NB4 (cell line): ENCODE data around the gene ARHGEF38.

ENCODE experiments used
- DNase-seq: peaks from one replicate; pipeline ENCODE4 v3.0.0; 2010; ENCODE audit warnings: low read depth
- H3K4me3 ChIP-seq: one replicate; pipeline ENCODE4 v1.5.1; 2011; ENCODE audit warnings: mild to moderate bottlenecking, low read depth, low read length, moderate library complexity
- MYC ChIP-seq: IDR thresholded peaks from 2 replicates; pipeline ENCODE4 v1.6.1; 2011; ENCODE audit warnings: low read depth, low read length
- POLR2A ChIP-seq: IDR thresholded peaks from 2 replicates; pipeline ENCODE4 v1.6.1; 2011; ENCODE audit warnings: mild to moderate bottlenecking; ENCODE audit not compliant: insufficient read length; ENCODE audit errors: extremely low read depth
- TF ChIP-seq, protein P1 (sequence below): IDR thresholded peaks from 2 replicates; pipeline ENCODE4 v1.6.1; 2011; ENCODE audit warnings: low read depth, low read length
- TF ChIP-seq, protein P2 (sequence below): IDR thresholded peaks from one replicate; pipeline ENCODE4 v1.5.1; 2012; ENCODE audit warnings: low read depth, low read length

Gene ARHGEF38

GRCh38 chr4:105645440-105645839 is 93.0 kb downstream of the ARHGEF38 start:
- no peak for DNase-seq
- TF ChIP-seq, protein P1, sequence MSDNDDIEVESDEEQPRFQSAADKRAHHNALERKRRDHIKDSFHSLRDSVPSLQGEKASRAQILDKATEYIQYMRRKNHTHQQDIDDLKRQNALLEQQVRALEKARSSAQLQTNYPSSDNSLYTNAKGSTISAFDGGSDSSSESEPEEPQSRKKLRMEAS = no peak
- TF ChIP-seq, protein P2, sequence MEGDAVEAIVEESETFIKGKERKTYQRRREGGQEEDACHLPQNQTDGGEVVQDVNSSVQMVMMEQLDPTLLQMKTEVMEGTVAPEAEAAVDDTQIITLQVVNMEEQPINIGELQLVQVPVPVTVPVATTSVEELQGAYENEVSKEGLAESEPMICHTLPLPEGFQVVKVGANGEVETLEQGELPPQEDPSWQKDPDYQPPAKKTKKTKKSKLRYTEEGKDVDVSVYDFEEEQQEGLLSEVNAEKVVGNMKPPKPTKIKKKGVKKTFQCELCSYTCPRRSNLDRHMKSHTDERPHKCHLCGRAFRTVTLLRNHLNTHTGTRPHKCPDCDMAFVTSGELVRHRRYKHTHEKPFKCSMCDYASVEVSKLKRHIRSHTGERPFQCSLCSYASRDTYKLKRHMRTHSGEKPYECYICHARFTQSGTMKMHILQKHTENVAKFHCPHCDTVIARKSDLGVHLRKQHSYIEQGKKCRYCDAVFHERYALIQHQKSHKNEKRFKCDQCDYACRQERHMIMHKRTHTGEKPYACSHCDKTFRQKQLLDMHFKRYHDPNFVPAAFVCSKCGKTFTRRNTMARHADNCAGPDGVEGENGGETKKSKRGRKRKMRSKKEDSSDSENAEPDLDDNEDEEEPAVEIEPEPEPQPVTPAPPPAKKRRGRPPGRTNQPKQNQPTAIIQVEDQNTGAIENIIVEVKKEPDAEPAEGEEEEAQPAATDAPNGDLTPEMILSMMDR = no peak
- TF ChIP-seq POLR2A (no peak), MYC (no peak)
- H3K4me3 ChIP-seq = no peak overlapping the region

GRCh38 chr4:105650190-105650589 is 97.8 kb downstream of the ARHGEF38 start:
- no peak for DNase-seq
- no peak overlapping the region for H3K4me3 ChIP-seq
- TF ChIP-seq, protein P2 = no peak
- TF ChIP-seq MYC = no peak
- TF ChIP-seq, protein P1 = no peak

- DNase-seq = no peak
- no peak overlapping the region for H3K4me3 ChIP-seq
- TF ChIP-seq POLR2A (no peak), MYC (no peak)
- TF ChIP-seq, protein P1 = no peak
These were observed 99.5 kb downstream of the ARHGEF38 start for GRCh38 chr4:105651884-105652283.

GRCh38 chr4:105652286-105652888 is 100.0 kb downstream of the ARHGEF38 start:
- TF ChIP-seq, protein P2 = no peak
- TF ChIP-seq MYC (no peak), POLR2A (no peak)
- TF ChIP-seq, protein P1 = no peak
- H3K4me3 ChIP-seq = no peak overlapping the region
- DNase-seq = no peak

DNA sequence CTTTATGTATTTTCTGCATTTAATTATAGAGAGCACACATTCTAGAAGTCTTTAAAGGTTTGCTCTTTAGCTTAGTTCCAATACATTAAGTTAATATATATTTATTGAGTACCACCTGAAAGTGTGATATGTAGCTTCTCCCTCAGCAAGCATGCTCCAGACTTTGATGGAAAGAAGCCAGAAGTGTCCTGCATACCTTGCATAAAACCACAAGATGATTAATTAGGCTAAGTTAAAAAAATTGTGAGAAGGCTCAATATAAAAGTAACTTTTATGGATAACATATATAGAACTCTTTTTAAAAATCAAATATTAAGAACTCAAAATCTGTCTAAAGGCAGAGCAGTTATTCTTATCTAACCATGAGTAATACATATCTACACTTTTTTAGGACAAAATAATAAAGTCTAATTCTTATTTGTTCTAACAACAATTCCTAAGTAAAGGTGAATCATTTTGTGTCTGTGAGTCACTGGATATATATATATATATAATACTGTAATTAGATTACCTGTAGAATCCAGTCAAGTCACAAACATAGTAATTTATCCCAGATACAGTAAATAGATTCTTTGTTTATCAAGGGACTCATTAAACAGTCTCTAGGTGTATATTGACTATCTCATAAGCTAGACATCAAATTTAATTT is 104.8 kb downstream of the ARHGEF38 start:
- no peak for DNase-seq
- no peak for TF ChIP-seq POLR2A
- TF ChIP-seq, protein P2 = no peak
- TF ChIP-seq MYC = no peak
- TF ChIP-seq, protein P1 = no peak
- no peak overlapping the region for H3K4me3 ChIP-seq

GRCh38 chr4:105659190-105659589 is 106.8 kb downstream of the ARHGEF38 start:
- TF ChIP-seq POLR2A = no peak
- TF ChIP-seq MYC = no peak
- TF ChIP-seq, protein P2 = no peak
- TF ChIP-seq, protein P1 = no peak
- no peak for DNase-seq
- no peak overlapping the region for H3K4me3 ChIP-seq
